K562 (cell line): Measurements from ENCODE around the gene TMEM14C. TPM values are rescaled to one million over a fixed set of nuclear protein-coding genes. Genes with fewer than 3 reads are reported as not detected.

Experiments used
- ADNP ChIP-seq: fragments of 200-800 bp; sonication (Bioruptor generic); IDR thresholded peaks from 2 replicates; pipeline ENCODE4 v1.6.1; 2016; ENCODE audit warnings: missing genetic modification characterization, missing compliant biosample characterization
- CC2D1A ChIP-seq: fragments of 450-650 bp; IDR thresholded peaks from 2 replicates; pipeline ENCODE4 v1.6.1; 2017; ENCODE audit warnings: mild to moderate bottlenecking
- PML ChIP-seq: IDR thresholded peaks from 2 replicates; pipeline ENCODE4 v1.6.1; 2012; ENCODE audit warnings: low read length, inconsistent platforms
- SREBF1 ChIP-seq: fragments of 150-350 bp; IDR thresholded peaks from 2 replicates; pipeline ENCODE4 v1.6.1; 2014; ENCODE audit warnings: antibody characterized with exemption, low read depth, low read length, borderline replicate concordance
- TEAD1 ChIP-seq, 2 experiments: fragments of 450-650 bp in 1 of 2; sonication (generic) in 1 of 2; formaldehyde crosslinking; IDR thresholded peaks; 2 replicates each; pipeline versions ENCODE4 v1.4.0 to v1.8.0; 2020 to 2022; ENCODE audit warnings: mild to moderate bottlenecking in 2 of 2, missing genetic modification reagents in 1 of 2
- polyA plus RNA-seq, 8 experiments: library from polyadenylated mRNA; depleted of rRNA in 4 of 8; stranded (reverse) in 5 of 8; unstranded in 3 of 8; fragments of >200 nt; fragmentation: Nextera tagmentation in 2 of 8; fragmentation: Illumina TruSeq in 1 of 8; extraction: Ambion mirVana in 2 of 8; extraction: Trizol in 1 of 8; gene quantifications; 2 replicates each; pipeline versions ENCODE4 v1.2.1 to v1.2.3, GENCODE V29; 2011 to 2014; ENCODE audit warnings: inconsistent platforms in 1 of 8, missing spikeins in 1 of 8
- total RNA-seq, 7 experiments: library from RNA; depleted of rRNA in 6 of 7; stranded (reverse); fragments of >200 nt in 6 of 7; fragmentation: Illumina TruSeq in 2 of 7; extraction: Trizol in 2 of 7; gene quantifications; 2 replicates each; pipeline versions ENCODE4 v1.2.1 to v1.2.3, GENCODE V29; 2011 to 2021; ENCODE audit warnings: low replicate concordance in 1 of 7
- TF ChIP-seq, protein P1 (sequence below), 2 experiments: fragments of 450-650 bp in 1 of 2; sonication (generic) in 1 of 2; formaldehyde crosslinking in 1 of 2; IDR thresholded peaks; 2 replicates each; pipeline versions ENCODE4 v1.7.1 to v1.9.0; 2016 to 2022; ENCODE audit warnings: inconsistent platforms in 1 of 2, mild to moderate bottlenecking in 1 of 2, missing genetic modification reagents in 1 of 2
- TF ChIP-seq, protein P2 (sequence below): fragments of 200-800 bp; sonication (Bioruptor generic); IDR thresholded peaks from 2 replicates; pipeline ENCODE4 v1.6.1; 2017; ENCODE audit warnings: missing genetic modification characterization, missing compliant biosample characterization
- TF ChIP-seq, protein P3 (sequence below): sonication (generic); formaldehyde crosslinking; IDR thresholded peaks from 2 replicates; pipeline ENCODE4 v1.5.0; 2020; ENCODE audit warnings: missing genetic modification reagents

TMEM14C gene
- total and polyA plus RNA-seq, 9 of the 15 experiments (the other 6 are each of a cell fraction or from before 2014, with no cell fraction given), result 151 to 496 (median 263) TPM

DNA sequence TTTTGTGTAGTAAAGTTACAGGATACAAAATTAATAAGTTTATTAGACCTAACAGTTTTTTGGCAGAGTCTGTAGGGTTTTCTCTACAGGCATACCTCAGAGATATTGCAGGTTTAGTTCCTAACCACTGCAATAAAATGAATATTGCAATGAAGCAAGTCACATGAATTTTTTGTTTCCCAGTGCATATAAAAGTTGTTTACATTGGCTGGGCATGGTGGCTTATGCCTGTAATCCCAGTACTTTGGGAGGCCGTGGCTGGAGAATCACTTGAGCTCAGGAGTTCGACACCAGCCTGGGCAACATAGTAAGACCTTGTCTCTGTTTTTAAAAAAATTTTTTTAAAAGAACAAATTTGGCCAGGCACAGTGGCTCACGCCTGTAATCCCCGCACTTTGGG, 44.4 kb upstream of the TMEM14C start (continued):
- TF ChIP-seq, protein P1, sequence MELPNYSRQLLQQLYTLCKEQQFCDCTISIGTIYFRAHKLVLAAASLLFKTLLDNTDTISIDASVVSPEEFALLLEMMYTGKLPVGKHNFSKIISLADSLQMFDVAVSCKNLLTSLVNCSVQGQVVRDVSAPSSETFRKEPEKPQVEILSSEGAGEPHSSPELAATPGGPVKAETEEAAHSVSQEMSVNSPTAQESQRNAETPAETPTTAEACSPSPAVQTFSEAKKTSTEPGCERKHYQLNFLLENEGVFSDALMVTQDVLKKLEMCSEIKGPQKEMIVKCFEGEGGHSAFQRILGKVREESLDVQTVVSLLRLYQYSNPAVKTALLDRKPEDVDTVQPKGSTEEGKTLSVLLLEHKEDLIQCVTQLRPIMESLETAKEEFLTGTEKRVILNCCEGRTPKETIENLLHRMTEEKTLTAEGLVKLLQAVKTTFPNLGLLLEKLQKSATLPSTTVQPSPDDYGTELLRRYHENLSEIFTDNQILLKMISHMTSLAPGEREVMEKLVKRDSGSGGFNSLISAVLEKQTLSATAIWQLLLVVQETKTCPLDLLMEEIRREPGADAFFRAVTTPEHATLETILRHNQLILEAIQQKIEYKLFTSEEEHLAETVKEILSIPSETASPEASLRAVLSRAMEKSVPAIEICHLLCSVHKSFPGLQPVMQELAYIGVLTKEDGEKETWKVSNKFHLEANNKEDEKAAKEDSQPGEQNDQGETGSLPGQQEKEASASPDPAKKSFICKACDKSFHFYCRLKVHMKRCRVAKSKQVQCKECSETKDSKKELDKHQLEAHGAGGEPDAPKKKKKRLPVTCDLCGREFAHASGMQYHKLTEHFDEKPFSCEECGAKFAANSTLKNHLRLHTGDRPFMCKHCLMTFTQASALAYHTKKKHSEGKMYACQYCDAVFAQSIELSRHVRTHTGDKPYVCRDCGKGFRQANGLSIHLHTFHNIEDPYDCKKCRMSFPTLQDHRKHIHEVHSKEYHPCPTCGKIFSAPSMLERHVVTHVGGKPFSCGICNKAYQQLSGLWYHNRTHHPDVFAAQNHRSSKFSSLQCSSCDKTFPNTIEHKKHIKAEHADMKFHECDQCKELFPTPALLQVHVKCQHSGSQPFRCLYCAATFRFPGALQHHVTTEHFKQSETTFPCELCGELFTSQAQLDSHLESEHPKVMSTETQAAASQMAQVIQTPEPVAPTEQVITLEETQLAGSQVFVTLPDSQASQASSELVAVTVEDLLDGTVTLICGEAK (IDR thresholded peaks at IDR 0.05), result no peak
- TF ChIP-seq, protein P1 (CRISPR knock-in tag; IDR thresholded peaks at IDR 0.05), result no peak
- TF ChIP-seq, protein P2, sequence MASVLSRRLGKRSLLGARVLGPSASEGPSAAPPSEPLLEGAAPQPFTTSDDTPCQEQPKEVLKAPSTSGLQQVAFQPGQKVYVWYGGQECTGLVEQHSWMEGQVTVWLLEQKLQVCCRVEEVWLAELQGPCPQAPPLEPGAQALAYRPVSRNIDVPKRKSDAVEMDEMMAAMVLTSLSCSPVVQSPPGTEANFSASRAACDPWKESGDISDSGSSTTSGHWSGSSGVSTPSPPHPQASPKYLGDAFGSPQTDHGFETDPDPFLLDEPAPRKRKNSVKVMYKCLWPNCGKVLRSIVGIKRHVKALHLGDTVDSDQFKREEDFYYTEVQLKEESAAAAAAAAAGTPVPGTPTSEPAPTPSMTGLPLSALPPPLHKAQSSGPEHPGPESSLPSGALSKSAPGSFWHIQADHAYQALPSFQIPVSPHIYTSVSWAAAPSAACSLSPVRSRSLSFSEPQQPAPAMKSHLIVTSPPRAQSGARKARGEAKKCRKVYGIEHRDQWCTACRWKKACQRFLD (CRISPR knock-in tag), result no peak
- TF ChIP-seq ADNP (tag) (no peak), SREBF1 (no peak), TEAD1 (CRISPR knock-in tag; IDR thresholded peaks at IDR 0.05) (no peak), PML (no peak), CC2D1A (no peak)
- TF ChIP-seq, protein P3, sequence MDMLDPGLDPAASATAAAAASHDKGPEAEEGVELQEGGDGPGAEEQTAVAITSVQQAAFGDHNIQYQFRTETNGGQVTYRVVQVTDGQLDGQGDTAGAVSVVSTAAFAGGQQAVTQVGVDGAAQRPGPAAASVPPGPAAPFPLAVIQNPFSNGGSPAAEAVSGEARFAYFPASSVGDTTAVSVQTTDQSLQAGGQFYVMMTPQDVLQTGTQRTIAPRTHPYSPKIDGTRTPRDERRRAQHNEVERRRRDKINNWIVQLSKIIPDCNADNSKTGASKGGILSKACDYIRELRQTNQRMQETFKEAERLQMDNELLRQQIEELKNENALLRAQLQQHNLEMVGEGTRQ, result no peak
- TF ChIP-seq, all 486 proteins: peak for 0
